Measurements from ENCODE around the gene MS4A15.
"Not testable (repeated sequence)": the region's sequence is repeated elsewhere in the genome, so short reads cannot be mapped to it uniquely, and the experiment has no call there.

The MS4A15 gene

GRCh38 chr11:60810569-60810968 is 53.9 kb downstream of the MS4A15 start:
- no peak for DNase-seq

- DNase-seq, result no peak
Observed at GRCh38 chr11:60813324-60813723, 56.7 kb downstream of the MS4A15 start.

GRCh38 chr11:60814112-60814511 is 57.4 kb downstream of the MS4A15 start:
- DNase-seq, result no peak

DNA sequence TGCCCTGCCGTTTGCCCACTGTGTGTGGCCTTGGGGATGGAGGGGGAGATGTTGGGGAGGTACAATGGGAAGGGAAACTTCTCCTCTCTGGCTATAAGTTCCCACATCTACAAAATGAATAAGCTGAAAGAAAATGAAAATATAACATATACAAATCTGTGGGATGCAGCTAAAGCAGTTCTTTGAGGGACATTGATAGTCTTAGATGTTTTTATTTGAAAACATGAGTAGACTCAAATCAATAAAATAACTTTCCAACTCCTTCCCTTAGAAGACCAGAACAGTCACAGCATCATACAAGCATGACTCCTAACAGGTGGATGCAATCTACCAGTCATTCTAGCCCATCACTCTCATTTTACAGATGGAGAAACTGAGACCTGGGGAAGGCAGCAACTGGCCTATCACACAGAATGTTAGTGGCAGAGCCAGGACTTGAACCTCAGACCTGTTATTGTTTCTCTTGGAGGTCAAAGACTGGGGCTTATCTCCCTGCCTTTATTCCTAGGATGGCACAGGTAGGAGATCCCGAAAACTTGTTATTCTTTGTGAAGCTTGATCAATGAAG is 60.0 kb downstream of the MS4A15 start:
- DNase-seq, result no peak

DNA sequence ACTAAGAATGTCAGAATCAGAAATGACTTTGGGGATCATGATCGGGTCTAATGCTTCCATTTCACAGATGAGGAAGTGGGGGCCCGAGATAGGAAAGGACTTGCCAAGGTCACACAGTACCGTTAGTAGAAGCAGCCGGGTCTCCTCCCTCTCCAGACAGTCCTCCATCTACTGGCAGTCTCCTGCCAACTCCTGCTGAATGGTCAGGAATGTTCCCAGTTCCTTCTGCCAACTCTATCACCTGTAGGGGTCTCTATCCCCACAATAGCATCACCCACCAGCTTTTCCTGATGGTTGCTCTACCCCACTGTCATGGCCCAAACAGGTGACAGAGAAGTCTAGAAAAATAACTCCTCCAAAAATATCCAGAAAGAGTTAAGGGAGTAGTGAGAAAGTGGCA is 61.4 kb downstream of the MS4A15 start:
- no peak for DNase-seq

GRCh38 chr11:60821827-60822599 is 65.3 kb downstream of the MS4A15 start:
- DNase-seq, result no peak

- DNase-seq, result not testable (repeated sequence)
Observed at GRCh38 chr11:60823745-60824306, 67.2 kb downstream of the MS4A15 start.

DNA sequence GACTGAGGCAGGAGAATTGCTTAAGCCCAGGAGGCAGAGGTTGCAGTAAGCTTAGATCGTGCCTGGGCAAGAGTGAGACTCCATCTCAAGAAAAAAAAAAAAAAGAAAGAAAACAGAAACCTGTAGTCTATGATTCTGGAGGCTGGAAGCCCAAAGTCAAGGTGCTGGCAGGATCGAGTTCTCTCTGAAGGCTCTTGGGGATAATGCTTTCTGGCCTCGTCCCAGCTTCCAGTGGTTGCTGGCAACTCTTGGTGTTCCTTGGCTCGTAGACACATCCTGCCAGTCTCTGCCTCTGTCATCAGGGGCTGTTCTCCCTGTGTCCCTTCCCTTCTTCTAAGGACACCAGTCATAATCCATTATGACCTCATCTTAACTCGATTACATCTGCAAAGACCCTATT is 68.5 kb downstream of the MS4A15 start:
- no peak for DNase-seq

- no peak for DNase-seq
Observed at GRCh38 chr11:60825790-60826189, 69.1 kb downstream of the MS4A15 start.
